ENCODE data around the gene TDRKH. TPM values are rescaled to one million over a fixed set of nuclear protein-coding genes. Genes with fewer than 3 reads are reported as not detected.

Gene TDRKH
- total RNA-seq, 1 experiment from 2014 or later = 21.2 TPM

DNA sequence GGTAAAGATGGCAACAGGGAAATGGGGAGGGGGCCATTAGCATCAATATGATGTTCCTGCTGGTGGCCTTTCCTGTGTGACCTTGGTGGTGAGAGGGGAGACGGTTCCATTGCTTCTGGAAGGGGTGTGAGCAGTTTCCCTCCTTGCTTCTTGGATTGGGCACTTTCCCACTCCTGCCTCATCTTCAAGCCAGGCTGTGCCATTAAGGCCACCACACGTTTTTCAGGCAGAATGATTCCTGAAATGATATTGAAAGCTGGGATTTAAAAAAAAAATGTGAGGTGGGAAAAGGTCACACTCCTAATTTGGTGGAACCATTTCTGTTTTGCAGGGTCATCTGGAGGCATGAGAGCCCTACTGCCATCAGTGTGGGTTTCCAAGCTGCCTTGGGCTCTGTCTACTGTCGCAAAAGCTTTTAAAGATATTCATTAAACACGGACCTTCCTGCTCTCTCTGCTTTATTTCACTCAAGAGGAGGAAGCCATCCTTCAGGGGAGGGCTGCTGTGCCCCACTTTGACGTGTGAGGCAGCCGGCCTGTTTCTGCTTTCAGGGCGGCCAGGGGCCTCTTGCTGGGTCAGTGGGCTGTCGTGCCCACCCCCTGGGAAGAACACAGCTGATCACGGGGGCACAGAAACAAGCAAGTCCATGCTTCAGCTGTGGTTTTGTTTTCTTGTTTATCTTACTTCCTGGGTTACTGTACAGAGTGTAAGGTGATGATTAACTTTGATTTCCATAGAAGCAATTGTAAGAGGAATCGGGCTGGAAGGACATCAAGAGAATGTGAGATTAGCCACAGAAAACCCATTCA is 60.9 kb downstream of the TDRKH start:
- DNase-seq (ENCODE audit: low spot score) = peak; percentile 10
- in situ Hi-C loops (cut with HindIII; ENCODE audit: low sequenced_read_pairs) = no loop called here

DNA sequence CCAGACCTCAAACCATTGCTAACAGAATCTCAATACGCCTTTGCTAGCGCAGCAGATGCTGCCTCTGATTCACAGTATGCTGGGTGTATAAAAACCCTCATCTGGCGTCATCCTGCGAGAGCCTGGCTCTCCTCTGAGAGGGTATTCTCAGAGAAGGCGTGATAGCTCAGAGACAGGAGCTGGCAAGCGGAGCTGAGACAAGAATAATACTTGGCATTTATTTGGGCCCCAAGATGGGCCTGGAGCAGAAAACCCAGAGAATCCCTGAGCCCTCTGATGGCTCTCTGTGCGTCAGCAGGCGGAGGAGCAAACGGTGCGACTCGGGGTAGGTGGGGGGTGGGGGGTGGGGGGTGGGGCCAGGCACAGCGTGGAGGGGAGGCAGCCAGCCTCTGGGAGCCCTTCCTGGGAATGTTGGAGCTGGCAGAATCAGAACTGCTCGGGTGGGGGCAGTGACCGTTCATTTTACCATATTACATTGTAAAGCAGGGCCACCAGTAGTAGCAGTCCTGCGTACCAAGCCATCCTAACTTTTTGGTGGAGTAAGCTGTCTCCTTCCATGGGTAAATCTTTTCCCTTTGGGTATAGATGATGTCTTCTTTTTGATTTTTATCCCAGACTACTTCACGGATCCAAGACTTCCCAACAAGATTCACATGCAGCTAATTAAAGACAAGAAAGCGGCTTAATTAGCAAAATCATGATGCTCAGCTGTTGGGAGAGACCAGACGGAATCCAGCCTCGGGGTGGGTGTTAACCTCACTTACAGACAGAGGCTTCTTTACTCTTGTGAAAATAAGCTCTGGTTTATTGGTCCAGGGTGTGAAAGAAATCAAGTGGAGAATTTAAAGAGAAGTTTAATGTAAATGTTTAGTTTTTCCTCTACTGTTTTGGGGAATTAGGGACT is 61.9 kb downstream of the TDRKH start:
- peak; percentile 90 for DNase-seq (ENCODE audit: low spot score)
- in situ Hi-C loops (cut with HindIII; ENCODE audit: low sequenced_read_pairs) = no loop called here

GRCh38 chr1:151723726-151724370 is 66.5 kb downstream of the TDRKH start:
- in situ Hi-C loops (cut with HindIII; ENCODE audit: low sequenced_read_pairs) = no loop called here
- DNase-seq (ENCODE audit: low spot score) = no peak

Other genes starting within 250 kb of the TDRKH start
- 25.5 and 32.7 TPM in 2 replicates for gene SNX27, start 178.4 kb downstream of the TDRKH start, total RNA-seq (2014; rRNA removed; shearing (Covaris generic))
- gene CELF3, start 73.7 kb downstream of the TDRKH start, total RNA-seq (2014; rRNA removed; shearing (Covaris generic)) = not detected in 2 replicates
- gene RIIAD1, start 69.0 kb downstream of the TDRKH start, total RNA-seq (2014; rRNA removed; shearing (Covaris generic)) = not detected in 2 replicates
- 173 and 199 TPM in 2 replicates for gene MRPL9, start 27.0 kb downstream of the TDRKH start, total RNA-seq (2014; rRNA removed; shearing (Covaris generic))
- gene LINGO4, start 14.9 kb upstream of the TDRKH start, total RNA-seq (2014; rRNA removed; shearing (Covaris generic)) = not detected in 2 replicates
- gene RORC, start 41.3 kb upstream of the TDRKH start, total RNA-seq (2014; rRNA removed; shearing (Covaris generic)) = not detected in 2 replicates
- gene C2CD4D, start 49.3 kb upstream of the TDRKH start, total RNA-seq (2014; rRNA removed; shearing (Covaris generic)) = not detected in 2 replicates
- not detected in 2 replicates for gene THEM5, start 63.2 kb upstream of the TDRKH start, total RNA-seq (2014; rRNA removed; shearing (Covaris generic))
- gene THEM4, start 119.0 kb upstream of the TDRKH start, total RNA-seq (2014; rRNA removed; shearing (Covaris generic)) = not detected in 2 replicates
- gene S100A10, start 203.4 kb upstream of the TDRKH start, total RNA-seq (2014; rRNA removed; shearing (Covaris generic)) = not detected in 2 replicates
- not detected in 2 replicates for gene S100A11, start 246.5 kb upstream of the TDRKH start, total RNA-seq (2014; rRNA removed; shearing (Covaris generic))